ENCODE data around the gene LDB3.

The LDB3 gene

GRCh38 chr10:86661161-86662025, 6.9 kb upstream of the LDB3 start:
- DNase-seq, result peak in 2 of 42 donors; percentile 3 to 9
- intact Hi-C loops (cut with DNase I), result no loop called here

GRCh38 chr10:86662186-86663045, 5.9 kb upstream of the LDB3 start:
- intact Hi-C loops (cut with DNase I), result no loop called here
- no peak for DNase-seq

DNA sequence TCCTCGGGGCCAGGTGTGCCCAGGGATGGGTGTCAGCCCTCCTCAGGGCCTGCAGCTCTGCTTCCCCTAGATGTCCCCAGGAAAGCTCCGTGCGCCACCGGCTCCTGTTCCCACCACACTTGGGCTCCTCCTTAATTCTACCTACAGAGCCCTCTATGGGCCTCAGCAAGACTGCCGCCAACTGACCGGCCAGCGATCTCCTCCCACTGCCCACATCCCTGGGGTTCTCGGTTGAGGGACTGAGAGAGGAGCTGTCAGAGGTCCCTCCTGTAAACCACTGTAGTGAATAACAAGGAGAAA, 5.3 kb upstream of the LDB3 start:
- intact Hi-C loops (cut with DNase I), result no loop called here
- no peak for DNase-seq

GRCh38 chr10:86663576-86664339, 4.6 kb upstream of the LDB3 start:
- no peak for DNase-seq
- intact Hi-C loops (cut with DNase I), result no loop called here

DNA sequence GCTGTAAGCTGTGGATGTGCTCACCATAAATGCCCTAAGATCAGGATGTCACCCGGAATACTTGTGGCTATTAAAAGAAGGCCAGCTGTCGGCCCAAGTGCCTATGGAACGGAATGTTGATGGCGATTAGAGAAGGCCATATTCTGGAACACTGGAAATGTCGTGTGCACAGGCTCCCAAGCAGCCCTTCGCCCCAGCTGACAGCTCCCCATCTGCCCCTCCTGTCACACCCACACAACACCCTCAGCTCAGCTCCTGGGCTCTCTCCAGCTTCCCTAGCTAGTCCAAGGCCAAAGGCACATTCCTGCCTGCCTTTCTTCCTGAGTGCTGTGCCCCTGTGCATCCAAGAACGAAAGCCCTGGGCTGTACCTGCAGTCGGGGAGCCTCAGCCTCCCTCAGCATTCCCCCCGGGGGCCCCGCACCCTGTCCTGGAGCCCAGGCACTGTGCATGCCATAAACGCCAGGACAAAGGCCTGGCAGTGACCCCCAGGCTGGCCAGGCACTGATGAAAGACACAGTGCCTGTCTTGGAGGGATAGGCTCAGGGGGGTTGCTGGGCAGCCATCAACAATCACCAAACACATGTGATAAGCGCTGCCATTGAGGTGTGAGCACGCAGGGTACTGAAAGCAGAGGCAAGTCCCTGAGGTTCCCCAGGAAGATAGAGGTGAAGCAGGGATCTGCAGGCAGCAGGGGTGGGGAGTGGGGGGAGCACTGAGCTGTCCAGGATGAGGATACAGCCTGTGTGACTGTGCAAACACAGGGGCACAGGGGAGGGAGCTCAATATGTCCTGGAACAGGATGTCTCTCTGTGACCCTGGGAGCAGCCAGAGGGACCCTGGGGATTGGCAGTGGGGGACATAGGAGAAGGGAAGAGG, 3.7 kb upstream of the LDB3 start:
- peak in 12 of 42 donors; percentile 32 to 66 (median 46) for DNase-seq
- intact Hi-C loops (cut with DNase I), result no loop called here

DNA sequence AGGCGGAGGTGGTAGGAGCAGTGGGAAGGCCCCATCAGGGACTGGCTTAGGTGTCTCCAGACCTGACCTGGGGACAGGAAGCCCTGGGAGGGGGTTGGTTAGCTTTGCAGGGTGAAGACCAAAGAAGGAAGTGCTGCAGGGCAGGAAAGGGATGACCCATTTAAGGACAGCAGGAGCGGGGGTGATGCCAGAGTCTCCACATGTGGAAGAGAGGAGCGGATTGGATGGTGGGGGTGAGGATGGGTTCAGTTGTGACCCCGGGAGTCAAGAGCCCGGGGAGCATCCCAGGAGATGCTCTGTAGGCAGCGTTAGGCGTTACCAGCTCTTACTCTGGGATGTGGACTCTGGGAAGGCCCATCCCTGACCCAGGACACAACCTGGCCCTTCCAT, 3.1 kb upstream of the LDB3 start:
- DNase-seq, result no peak
- intact Hi-C loops (cut with DNase I), result no loop called here

GRCh38 chr10:86665868-86666267, 2.4 kb upstream of the LDB3 start:
- DNase-seq, result peak; percentile 61 to 93 (median 86)
- intact Hi-C loops (cut with DNase I), result no loop called here

GRCh38 chr10:86666538-86666937, 1.8 kb upstream of the LDB3 start:
- peak in 36 of 42 donors; percentile 13 to 83 (median 64) for DNase-seq
- intact Hi-C loops (cut with DNase I), result no loop called here

DNA sequence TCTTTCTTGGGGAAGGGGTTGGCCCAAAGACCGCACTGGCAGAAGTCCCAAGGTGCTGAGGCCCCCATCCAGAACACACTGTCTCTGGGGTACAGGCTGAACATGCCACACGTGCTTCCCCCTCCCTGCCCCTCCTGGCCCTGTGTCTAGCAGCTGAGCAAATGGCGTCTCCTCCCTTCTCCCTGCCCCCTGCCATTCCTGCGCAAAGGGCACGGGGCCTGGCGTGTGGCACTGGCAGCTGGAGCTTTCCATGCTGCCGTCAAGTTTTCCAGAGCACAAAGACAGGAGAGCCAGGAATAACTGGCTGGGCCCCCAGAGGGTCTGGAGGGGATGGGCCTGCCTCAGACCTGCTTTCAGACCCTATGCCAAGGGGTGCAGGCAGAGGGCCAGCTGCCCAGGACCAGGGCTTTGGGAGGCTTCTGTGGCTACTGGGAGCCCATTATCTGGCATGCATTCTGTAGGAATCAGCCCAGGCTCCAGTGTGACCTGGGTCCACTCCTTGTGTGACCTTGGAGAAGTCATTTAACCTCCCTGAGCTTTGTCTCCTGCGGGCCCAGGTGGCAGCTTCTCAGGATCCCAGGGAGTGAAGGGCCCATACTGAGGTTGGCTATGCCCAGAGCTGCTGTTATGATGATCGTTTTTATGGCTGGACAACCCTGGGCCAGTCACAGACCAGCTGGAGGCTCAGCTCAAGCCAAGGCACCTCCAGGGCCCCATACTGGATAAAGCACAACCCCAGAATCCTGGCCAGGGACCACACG, 710 bp upstream of the LDB3 start:
- DNase-seq, result peak in 9 of 42 donors; percentile 29 to 66 (median 56)
- intact Hi-C loops (cut with DNase I), result no loop called here

DNA sequence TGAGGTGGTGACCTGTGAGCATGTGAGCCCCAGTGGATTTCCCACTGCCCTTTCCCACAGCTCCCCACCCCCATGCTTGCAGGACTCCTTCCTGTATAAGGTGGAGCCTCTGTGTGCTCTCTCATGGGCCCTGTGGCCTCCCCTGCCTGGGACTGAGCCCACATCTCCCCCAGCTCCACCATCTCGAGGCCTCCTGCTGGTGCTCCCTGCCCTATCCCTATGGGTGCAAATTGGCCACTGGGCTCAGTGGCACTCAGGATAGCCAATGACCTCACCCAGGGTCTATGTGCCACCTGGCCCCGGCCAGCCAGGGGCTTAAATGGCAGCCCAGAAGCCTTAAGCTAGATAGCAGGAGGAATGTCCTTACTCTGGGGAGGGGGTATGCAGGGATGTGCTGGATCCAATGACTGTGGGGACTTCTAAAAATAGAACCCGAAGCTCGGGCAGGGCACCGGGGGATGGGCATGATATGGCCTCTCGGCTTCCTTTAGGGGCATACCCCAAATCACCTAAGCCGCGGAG, 2.0 kb downstream of the LDB3 start:
- intact Hi-C loops (cut with DNase I), result no loop called here
- no peak for DNase-seq

GRCh38 chr10:86670876-86671275, 2.6 kb downstream of the LDB3 start:
- DNase-seq, result no peak
- intact Hi-C loops (cut with DNase I), result no loop called here

GRCh38 chr10:86671419-86671818, 3.1 kb downstream of the LDB3 start:
- intact Hi-C loops (cut with DNase I), result no loop called here
- DNase-seq, result no peak

DNA sequence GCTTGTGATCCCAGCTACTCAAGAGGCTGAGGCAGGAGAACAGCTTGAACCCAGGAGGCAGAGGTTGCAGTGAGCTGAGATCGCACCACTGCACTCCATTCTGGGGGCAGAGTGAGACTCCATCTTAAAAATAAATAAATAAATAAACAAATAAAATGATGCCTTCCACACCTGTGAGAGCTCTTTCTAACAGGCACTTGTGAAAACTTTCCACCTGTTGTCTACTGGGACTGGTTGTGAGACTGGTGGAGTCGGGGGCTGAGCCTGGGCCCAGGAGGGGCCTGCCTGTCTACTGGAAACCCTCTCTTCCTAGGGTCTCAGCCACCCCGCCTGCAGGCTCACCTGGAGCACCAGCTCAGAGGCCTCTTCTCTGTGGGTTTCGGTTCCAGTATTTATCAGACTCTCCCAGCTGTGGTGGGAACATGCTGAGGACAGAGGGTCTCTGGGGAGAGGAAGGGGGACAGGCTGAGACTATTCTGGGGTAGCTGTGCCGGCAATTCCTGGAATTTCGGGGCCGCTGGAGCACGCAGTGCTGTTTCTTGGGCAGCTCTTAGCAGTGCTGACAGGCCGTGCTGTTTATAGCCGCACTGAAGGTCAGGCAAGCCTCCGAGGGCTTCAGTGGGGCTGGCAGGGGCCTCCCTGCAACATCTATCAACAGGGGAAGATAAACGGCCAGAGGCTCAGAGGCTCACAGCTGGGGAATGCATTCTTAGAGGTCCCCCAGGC, 3.8 kb downstream of the LDB3 start:
- no peak for DNase-seq
- intact Hi-C loops (cut with DNase I), result no loop called here

DNA sequence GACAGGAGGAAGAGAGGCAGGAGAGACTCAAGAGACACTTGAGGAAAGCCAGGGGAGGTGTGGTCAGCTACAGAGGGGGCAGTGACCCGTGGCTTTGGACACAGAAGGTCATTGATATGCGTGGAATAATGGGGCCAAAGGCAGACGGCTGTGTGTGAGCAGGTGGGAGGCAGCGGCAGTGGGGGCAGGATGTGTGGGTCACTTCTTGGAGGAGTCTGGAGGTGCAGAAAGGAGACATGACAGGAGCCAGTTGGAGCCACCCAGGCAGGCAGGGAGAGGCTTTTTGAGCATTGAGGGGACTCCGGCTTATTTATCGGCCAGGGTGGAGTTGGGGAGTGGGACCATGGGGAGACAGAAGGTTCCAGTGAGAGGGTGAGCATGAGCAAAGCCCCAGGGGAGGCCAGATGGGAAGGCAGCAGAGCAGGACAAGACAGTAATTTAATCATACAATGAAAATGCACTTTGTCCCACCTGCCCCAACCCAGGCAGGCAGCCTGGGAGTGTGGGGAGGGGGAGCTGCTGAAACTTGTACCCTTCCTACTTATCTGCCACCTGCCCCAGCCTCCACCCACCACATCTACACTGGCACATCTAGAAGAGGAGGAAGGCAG, 5.0 kb downstream of the LDB3 start:
- intact Hi-C loops (cut with DNase I), result no loop called here
- no peak for DNase-seq

GRCh38 chr10:86673827-86674581, 5.7 kb downstream of the LDB3 start:
- intact Hi-C loops (cut with DNase I), result no loop called here
- DNase-seq, result peak in 34 of 42 donors; percentile 29 to 81 (median 57)

GRCh38 chr10:86674912-86675311, 6.6 kb downstream of the LDB3 start:
- intact Hi-C loops (cut with DNase I), result no loop called here
- DNase-seq, result peak in 20 of 42 donors; percentile 23 to 75 (median 56)
